ENCODE results near the gene G0S2.
A peak's percentile ranks its signal among the peaks of the same experiment; 100 is the strongest.

Gene G0S2, protein sequence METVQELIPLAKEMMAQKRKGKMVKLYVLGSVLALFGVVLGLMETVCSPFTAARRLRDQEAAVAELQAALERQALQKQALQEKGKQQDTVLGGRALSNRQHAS

DNA sequence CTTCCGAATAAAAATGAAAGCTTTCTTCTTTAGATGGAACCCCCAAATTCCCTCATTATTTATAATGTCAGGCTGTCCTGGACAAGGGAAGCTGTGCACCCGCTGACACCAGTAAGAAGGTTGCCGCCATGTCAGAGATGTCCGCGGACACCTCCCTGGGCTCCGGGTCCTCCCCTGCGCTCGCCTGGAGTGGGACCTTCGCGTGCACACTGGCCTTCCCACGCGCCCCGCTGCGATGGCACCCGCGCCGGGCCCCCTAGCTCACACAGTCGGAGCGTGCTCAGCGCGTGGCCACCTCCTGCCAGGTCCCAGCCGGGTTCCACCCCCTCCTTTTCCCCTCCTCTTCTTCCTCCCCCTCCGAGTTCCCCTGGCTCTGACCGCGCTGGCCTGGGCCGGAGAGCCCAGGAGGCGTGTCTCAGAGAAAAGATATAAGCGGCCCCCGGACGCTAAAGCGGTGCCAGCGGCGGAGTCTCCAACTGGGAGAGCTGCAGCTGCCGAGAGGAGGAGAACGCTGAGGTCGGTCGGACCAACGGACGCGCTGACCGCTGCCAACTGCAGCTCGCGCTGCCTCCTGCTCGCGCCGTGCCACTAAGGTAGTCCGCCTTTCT, at the start of gene G0S2:
TSS of gene G0S2 (plus strand) at position 456 of the 608 bp plus-strand sequence. CDS start 273 bp downstream, outside the sequence.
- H3K27ac ChIP-seq, result peak within 1 kb of the TSS; percentile 75
- TF ChIP-seq CTCF (conservative IDR thresholded peaks at IDR 0.05), result no peak

DNA sequence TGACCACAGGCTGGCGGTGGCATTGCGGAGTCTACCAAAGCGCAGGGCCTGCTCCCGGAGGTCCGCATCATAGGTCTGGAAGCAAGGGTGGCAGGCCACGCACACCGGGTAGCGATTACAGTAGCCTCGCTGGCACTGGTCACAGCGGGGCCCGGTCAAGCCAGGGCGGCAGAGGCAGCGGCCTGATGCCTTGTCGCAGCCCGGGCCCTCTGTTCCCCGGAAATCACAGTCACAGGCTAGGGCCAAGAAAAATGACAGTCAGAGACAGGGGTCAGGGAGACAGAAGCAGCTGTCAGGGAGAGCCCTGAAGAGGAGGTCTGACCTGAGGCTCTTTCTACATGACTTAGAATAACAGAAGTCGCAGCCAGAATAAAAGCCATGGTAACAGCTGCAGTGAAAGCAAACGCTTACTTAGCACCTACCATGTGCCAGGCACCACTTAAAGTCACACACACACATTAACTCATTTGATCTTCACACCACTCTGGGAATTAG, 49.4 kb upstream of the G0S2 start:
- no peak for TF ChIP-seq CTCF (conservative IDR thresholded peaks at IDR 0.05)
- H3K27ac ChIP-seq, result no peak overlapping the region

DNA sequence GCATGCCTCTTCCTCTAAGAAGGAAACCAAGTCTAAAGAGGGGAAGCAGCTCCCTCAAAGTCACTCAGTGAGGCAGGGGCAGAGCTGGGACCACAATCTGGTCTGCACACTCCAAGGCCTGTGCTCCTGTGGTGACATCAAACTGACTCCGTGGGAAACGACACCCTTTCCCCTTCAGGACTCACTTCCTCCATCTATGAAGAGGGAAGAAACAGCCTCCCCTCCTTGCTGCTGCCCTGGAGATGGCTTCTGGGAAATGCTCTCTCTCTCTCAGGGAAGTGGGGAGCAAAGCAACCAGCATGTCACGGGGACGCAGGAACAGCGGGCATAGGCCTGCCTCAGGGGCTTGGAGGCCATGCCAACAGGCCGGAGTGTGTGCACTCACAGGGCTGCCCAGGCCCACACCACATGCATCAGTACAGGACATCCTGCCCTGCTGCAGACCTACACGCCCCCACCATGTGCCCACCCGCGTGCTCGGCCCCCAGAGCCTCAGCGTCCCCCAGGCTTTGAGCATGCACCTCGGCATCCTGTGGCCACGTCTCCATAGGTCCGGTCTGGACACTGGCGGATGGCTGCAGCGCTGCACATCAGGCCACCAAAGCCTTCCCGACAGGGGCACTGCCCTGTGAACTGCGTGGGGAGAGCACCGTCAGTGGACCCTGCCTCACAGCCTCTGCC, 48.7 kb upstream of the G0S2 start:
- TF ChIP-seq CTCF (conservative IDR thresholded peaks at IDR 0.05), result no peak
- no peak overlapping the region for H3K27ac ChIP-seq

GRCh38 chr1:209627027-209627731, 48.0 kb upstream of the G0S2 start:
- no peak for TF ChIP-seq CTCF (conservative IDR thresholded peaks at IDR 0.05)
- H3K27ac ChIP-seq, result no peak overlapping the region

- no peak overlapping the region for H3K27ac ChIP-seq
- TF ChIP-seq CTCF (conservative IDR thresholded peaks at IDR 0.05), result peak; percentile 96
Observed at GRCh38 chr1:209627732-209628196, 47.4 kb upstream of the G0S2 start.

DNA sequence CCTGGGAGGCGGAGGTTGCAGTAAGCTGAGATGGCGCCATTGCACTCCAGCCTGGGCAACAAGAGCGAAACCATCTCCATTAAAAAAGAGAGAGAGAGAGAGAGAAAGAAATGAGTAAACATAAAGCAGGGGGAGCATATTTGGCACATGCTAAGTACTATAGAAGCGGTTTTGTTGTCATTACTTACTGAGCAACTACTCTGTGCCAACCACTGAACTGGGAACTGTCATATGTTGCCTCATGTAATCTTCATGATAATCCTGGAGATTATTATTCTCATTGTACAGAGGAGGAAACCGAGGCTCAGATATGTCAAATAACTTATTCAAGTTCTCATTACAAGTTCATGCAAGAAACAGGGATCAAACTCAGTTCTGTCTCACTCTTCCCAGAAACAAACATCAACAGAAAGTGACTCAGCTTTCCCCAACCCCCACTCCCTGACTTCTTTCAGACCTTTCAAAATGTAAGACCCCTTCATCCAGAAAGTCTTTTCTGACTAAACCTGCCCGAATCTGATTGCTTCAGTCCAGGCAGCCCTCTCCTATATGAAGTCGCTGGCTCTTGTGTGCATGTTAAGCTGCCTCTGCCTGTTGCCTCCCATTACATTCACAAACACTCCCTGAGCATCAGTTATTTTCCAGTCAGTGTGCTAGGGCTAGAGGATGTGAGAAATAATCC, 46.5 kb upstream of the G0S2 start:
- no peak overlapping the region for H3K27ac ChIP-seq
- TF ChIP-seq CTCF (conservative IDR thresholded peaks at IDR 0.05), result no peak
